HepG2 (cell line): ENCODE measurements around the gene ARPP19. TPM values are rescaled to one million over a fixed set of nuclear protein-coding genes. Genes with fewer than 3 reads are reported as not detected.
A peak's percentile ranks its signal among the peaks of the same experiment; 100 is the strongest.

Experiments
- AGO1 ChIP-seq: fragments of 200-400 bp; formaldehyde crosslinking; IDR thresholded peaks from 2 replicates; pipeline ENCODE4 v1.6.1; 2017; ENCODE audit warnings: mild to moderate bottlenecking, low read depth, low read length, moderate library complexity; ENCODE audit not compliant: poor library complexity, severe bottlenecking
- BCL6 ChIP-seq: IDR thresholded peaks from 2 replicates; pipeline ENCODE4 v1.6.1; 2016; ENCODE audit warnings: missing genetic modification reagents, missing compliant biosample characterization
- ELF1 ChIP-seq: sonication (generic); formaldehyde crosslinking; IDR thresholded peaks from 2 replicates; pipeline ENCODE4 v1.4.0; 2020; ENCODE audit warnings: missing genetic modification reagents
- ERF ChIP-seq: IDR thresholded peaks from 2 replicates; pipeline ENCODE4 v1.6.1; 2018; ENCODE audit warnings: missing biosample characterization, missing genetic modification reagents
- IRF9 ChIP-seq: sonication (generic); formaldehyde crosslinking; IDR thresholded peaks from 2 replicates; pipeline ENCODE4 v1.8.0; 2022; ENCODE audit warnings: missing genetic modification reagents, mild to moderate bottlenecking, borderline replicate concordance
- IRX3 ChIP-seq: sonication (generic); formaldehyde crosslinking; IDR thresholded peaks from 2 replicates; pipeline ENCODE4 v1.8.1; 2023; ENCODE audit warnings: mild to moderate bottlenecking, low read depth, missing genetic modification reagents, borderline replicate concordance
- KDM5A ChIP-seq: fragments of 200-600 bp; sonication (generic); IDR thresholded peaks from 2 replicates; pipeline ENCODE4 v1.7.0; 2018; ENCODE audit warnings: antibody characterized with exemption, mild to moderate bottlenecking, low read length, borderline replicate concordance
- MNT ChIP-seq: fragments of 450-650 bp; IDR thresholded peaks from 2 replicates; pipeline ENCODE4 v1.6.1; 2016
- ZNF383 ChIP-seq: sonication (generic); formaldehyde crosslinking; IDR thresholded peaks from 2 replicates; pipeline ENCODE4 v1.4.0; 2020; ENCODE audit warnings: missing genetic modification reagents, mild to moderate bottlenecking, borderline replicate concordance
- ZNF543 ChIP-seq: sonication (generic); formaldehyde crosslinking; IDR thresholded peaks from 2 replicates; pipeline ENCODE4 v1.4.0; 2020; ENCODE audit warnings: mild to moderate bottlenecking, missing genetic modification reagents
- ZNF562 ChIP-seq: sonication (generic); formaldehyde crosslinking; IDR thresholded peaks from 2 replicates; pipeline ENCODE4 v1.8.0; 2022; ENCODE audit warnings: missing genetic modification reagents, borderline replicate concordance
- ZNF605 ChIP-seq: sonication (generic); formaldehyde crosslinking; IDR thresholded peaks from 2 replicates; pipeline ENCODE4 v1.8.0; 2022; ENCODE audit warnings: mild to moderate bottlenecking, missing genetic modification reagents
- ZNF724P ChIP-seq: sonication (generic); formaldehyde crosslinking; IDR thresholded peaks from 2 replicates; pipeline ENCODE4 v1.8.0; 2022; ENCODE audit warnings: missing genetic modification reagents, borderline replicate concordance
- polyA plus RNA-seq, 8 experiments: library from polyadenylated mRNA; depleted of rRNA in 3 of 8; stranded (reverse) in 7 of 8; unstranded in 1 of 8; fragments of >200 nt; fragmentation: Illumina TruSeq in 4 of 8; extraction: Trizol in 4 of 8; gene quantifications; 2 replicates each; pipeline versions ENCODE4 v1.2.1 to v1.2.3, GENCODE V29; 2011 to 2016; ENCODE audit warnings: low read depth in 4 of 8, missing spikeins in 1 of 8, mixed read lengths in 1 of 8; ENCODE audit not compliant: insufficient read depth in 1 of 8
- total RNA-seq, 5 experiments: library from RNA; depleted of rRNA; stranded (reverse); fragments of >200 nt; fragmentation: Illumina TruSeq; extraction: Trizol; gene quantifications; 2 replicates each; pipeline ENCODE4 v1.2.3, GENCODE V29; 2016; ENCODE audit warnings: low read depth in 1 of 5
- TF ChIP-seq, protein P1 (sequence below): sonication (generic); formaldehyde crosslinking; IDR thresholded peaks from 2 replicates; pipeline ENCODE4 v1.9.0; 2022; ENCODE audit warnings: low read depth, missing genetic modification reagents
- TF ChIP-seq, protein P2 (sequence below): sonication (generic); formaldehyde crosslinking; IDR thresholded peaks from 2 replicates; pipeline ENCODE4 v1.5.0; 2020; ENCODE audit warnings: mild to moderate bottlenecking, missing genetic modification reagents, borderline replicate concordance
- TF ChIP-seq, protein P3 (sequence below): sonication (generic); formaldehyde crosslinking; IDR thresholded peaks from 2 replicates; pipeline ENCODE4 v1.5.1; 2020; ENCODE audit warnings: missing genetic modification reagents, mild to moderate bottlenecking, borderline replicate concordance

The ARPP19 gene
- total and polyA plus RNA-seq, 2 of the 13 experiments (the other 11 are each of a cell fraction or from before 2014, with no cell fraction given): 70.8 to 123 TPM

DNA sequence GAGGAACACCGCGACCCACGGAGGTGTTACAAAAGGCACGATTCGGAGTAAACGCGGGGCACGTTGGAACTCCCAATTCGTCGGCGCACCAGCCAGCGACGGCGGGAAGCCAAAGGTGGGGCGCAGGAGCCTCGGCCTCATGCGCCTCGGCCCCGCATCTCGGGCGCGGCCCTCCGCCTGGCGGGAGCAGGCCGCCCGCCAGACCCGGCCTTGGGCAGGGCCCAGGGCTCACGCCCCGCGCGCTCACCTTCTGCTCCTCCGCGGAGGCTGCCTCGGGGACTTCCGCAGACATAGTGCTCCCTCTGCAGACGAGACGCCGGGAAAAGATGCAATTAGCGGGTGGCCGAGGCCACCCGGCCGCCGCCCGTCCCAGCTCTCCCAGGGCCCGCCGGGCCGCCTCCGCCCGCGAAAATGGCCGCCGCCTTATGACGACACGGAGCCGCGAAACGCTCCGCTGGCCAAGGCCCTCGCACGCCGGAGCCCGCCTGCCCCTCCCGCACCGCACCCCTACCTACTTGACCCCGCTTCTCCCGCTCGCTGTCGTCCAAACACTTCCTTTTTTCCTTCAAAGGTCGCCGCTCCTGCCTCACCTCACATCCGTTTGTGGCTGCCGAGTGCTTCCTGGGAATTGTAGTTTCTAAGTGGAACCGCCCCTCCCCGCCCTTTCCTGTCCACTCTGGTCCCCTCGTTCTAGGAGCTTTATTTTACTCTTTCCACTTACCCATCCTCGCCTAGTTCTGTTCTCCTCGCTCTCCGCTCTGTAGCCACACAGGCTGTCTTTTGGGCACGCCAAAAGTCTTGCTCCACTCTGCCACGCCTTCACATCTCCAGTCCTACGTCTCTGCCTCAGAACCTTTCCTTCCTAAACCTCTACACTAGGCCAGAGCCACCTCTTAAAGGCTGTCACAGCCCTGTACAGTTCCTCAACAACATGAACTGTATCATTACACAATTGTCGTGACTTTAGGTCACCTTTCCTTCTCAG is at the start of gene ARPP19 (continued):
- TF ChIP-seq, protein P1, sequence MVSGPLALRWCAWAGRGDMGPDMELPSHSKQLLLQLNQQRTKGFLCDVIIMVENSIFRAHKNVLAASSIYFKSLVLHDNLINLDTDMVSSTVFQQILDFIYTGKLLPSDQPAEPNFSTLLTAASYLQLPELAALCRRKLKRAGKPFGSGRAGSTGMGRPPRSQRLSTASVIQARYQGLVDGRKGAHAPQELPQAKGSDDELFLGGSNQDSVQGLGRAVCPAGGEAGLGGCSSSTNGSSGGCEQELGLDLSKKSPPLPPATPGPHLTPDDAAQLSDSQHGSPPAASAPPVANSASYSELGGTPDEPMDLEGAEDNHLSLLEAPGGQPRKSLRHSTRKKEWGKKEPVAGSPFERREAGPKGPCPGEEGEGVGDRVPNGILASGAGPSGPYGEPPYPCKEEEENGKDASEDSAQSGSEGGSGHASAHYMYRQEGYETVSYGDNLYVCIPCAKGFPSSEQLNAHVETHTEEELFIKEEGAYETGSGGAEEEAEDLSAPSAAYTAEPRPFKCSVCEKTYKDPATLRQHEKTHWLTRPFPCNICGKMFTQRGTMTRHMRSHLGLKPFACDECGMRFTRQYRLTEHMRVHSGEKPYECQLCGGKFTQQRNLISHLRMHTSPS (CRISPR knock-in tag): peak; percentile 45; the same call in 1 of the 2 replicates
- TF ChIP-seq ZNF562 (CRISPR knock-in tag): 0 out of 2 replicates have a peak, but pooled peaks have one; percentile 34
- peak; percentile 48 for TF ChIP-seq AGO1
- no peak for TF ChIP-seq ZNF383 (CRISPR knock-in tag)
- TF ChIP-seq, protein P2, sequence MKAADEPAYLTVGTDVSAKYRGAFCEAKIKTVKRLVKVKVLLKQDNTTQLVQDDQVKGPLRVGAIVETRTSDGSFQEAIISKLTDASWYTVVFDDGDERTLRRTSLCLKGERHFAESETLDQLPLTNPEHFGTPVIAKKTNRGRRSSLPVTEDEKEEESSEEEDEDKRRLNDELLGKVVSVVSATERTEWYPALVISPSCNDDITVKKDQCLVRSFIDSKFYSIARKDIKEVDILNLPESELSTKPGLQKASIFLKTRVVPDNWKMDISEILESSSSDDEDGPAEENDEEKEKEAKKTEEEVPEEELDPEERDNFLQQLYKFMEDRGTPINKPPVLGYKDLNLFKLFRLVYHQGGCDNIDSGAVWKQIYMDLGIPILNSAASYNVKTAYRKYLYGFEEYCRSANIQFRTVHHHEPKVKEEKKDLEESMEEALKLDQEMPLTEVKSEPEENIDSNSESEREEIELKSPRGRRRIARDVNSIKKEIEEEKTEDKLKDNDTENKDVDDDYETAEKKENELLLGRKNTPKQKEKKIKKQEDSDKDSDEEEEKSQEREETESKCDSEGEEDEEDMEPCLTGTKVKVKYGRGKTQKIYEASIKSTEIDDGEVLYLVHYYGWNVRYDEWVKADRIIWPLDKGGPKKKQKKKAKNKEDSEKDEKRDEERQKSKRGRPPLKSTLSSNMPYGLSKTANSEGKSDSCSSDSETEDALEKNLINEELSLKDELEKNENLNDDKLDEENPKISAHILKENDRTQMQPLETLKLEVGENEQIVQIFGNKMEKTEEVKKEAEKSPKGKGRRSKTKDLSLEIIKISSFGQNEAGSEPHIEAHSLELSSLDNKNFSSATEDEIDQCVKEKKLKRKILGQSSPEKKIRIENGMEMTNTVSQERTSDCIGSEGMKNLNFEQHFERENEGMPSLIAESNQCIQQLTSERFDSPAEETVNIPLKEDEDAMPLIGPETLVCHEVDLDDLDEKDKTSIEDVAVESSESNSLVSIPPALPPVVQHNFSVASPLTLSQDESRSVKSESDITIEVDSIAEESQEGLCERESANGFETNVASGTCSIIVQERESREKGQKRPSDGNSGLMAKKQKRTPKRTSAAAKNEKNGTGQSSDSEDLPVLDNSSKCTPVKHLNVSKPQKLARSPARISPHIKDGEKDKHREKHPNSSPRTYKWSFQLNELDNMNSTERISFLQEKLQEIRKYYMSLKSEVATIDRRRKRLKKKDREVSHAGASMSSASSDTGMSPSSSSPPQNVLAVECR (CRISPR knock-in tag): peak; percentile 84
- 0 out of 2 replicates have a peak, but pooled peaks have one; percentile 13 for TF ChIP-seq BCL6 (CRISPR knock-in tag)
- 0 out of 2 replicates have a peak, but pooled peaks have one; percentile 48 for TF ChIP-seq KDM5A
- peak; percentile 40 for TF ChIP-seq ZNF605 (CRISPR knock-in tag)
- TF ChIP-seq, protein P3, sequence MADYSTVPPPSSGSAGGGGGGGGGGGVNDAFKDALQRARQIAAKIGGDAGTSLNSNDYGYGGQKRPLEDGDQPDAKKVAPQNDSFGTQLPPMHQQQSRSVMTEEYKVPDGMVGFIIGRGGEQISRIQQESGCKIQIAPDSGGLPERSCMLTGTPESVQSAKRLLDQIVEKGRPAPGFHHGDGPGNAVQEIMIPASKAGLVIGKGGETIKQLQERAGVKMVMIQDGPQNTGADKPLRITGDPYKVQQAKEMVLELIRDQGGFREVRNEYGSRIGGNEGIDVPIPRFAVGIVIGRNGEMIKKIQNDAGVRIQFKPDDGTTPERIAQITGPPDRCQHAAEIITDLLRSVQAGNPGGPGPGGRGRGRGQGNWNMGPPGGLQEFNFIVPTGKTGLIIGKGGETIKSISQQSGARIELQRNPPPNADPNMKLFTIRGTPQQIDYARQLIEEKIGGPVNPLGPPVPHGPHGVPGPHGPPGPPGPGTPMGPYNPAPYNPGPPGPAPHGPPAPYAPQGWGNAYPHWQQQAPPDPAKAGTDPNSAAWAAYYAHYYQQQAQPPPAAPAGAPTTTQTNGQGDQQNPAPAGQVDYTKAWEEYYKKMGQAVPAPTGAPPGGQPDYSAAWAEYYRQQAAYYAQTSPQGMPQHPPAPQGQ (CRISPR knock-in tag): no peak
- TF ChIP-seq ZNF724P (CRISPR knock-in tag): peak; percentile 88
- TF ChIP-seq ZNF543 (CRISPR knock-in tag): no peak
- peak; percentile 83 for TF ChIP-seq ELF1 (CRISPR knock-in tag)
- peak; percentile 52; the same call in 1 of the 2 replicates for TF ChIP-seq MNT
- peak; percentile 83; the same call in 1 of the 2 replicates for TF ChIP-seq IRX3 (CRISPR knock-in tag)
- peak; percentile 71; the same call in 1 of the 2 replicates for TF ChIP-seq IRF9 (CRISPR knock-in tag)
- peak; percentile 85 for TF ChIP-seq ERF (CRISPR knock-in tag)
